ENCODE data around the gene BNIP1. TPM values are rescaled to one million over a fixed set of nuclear protein-coding genes. Genes with fewer than 3 reads are reported as not detected.
"Not testable (repeated sequence)": the region's sequence is repeated elsewhere in the genome, so short reads cannot be mapped to it uniquely, and the experiment has no call there.

Gene BNIP1
- total RNA-seq, 4 donors from 2014 or later: 6.1 to 11.5 (median 6.8) TPM

- Histone ChIP-seq H3K4me1 (no peaks in the 10 kb centered on the region), H3K36me3 (peaks cover 0 to 97% of the 10 kb centered on the region in 2 donors), H3K27ac (no peak overlapping the region), H3K9me3 (no peaks in the 10 kb centered on the region), H3K27me3 (no peaks in the 10 kb centered on the region), H3K4me3 (no peak overlapping the region)
- 82 to 87% methylated on average over 2 to 5 of the region's 5 CpGs for WGBS, 2 donors (ENCODE audit: low coverage in 1 of 2)
- no peak for ATAC-seq
- TF ChIP-seq POLR2A (IDR thresholded peaks at IDR 0.05): no peak
- TF ChIP-seq POLR2AphosphoS5 (IDR thresholded peaks at IDR 0.05): no peak
- TF ChIP-seq EP300 (IDR thresholded peaks at IDR 0.05): no peak
- no peak for TF ChIP-seq CTCF (IDR thresholded peaks at IDR 0.05)
Measured at GRCh38 chr5:173152547-173152946, 8.2 kb downstream of the BNIP1 start.

- Histone ChIP-seq H3K27ac (no peak overlapping the region), H3K9me3 (no peaks in the 10 kb centered on the region), H3K4me3 (no peak overlapping the region), H3K36me3 (peaks cover 0 to 100% of the 10 kb centered on the region in 2 donors), H3K4me1 (no peaks in the 10 kb centered on the region), H3K27me3 (no peaks in the 10 kb centered on the region)
- TF ChIP-seq EP300 (IDR thresholded peaks at IDR 0.05): no peak
- TF ChIP-seq POLR2A (IDR thresholded peaks at IDR 0.05): no peak
- no peak for TF ChIP-seq CTCF (IDR thresholded peaks at IDR 0.05)
- no peak for TF ChIP-seq POLR2AphosphoS5 (IDR thresholded peaks at IDR 0.05)
- WGBS, 2 donors (ENCODE audit: low coverage in 1 of 2): 81 to 90% methylated on average over 7 of the region's 7 CpGs
- no peak for ATAC-seq
Measured at GRCh38 chr5:173153842-173154241, 9.5 kb downstream of the BNIP1 start.

- H3K9me3 ChIP-seq, H3K4me3 ChIP-seq, H3K4me1 ChIP-seq, ATAC-seq, H3K27me3 ChIP-seq, H3K27ac ChIP-seq: not testable (repeated sequence)
- peaks cover 0 to 100% of the 10 kb centered on the region in 2 donors for H3K36me3 ChIP-seq
- 100% methylated on average over 4 of the region's 5 CpGs; no CpG with 5 or more reads in 1 of the 2 donors for WGBS, 2 donors (ENCODE audit: low coverage in 1 of 2)
Measured at GRCh38 chr5:173154619-173155018, 10.3 kb downstream of the BNIP1 start.

GRCh38 chr5:173155912-173156311, 11.6 kb downstream of the BNIP1 start:
- H3K9me3 ChIP-seq: no peaks in the 10 kb centered on the region
- ATAC-seq: no peak
- no peaks in the 10 kb centered on the region for H3K27me3 ChIP-seq
- WGBS, 2 donors (ENCODE audit: low coverage in 1 of 2): 51% methylated on average over 2 of the region's 2 CpGs; no CpG with 5 or more reads in 1 of the 2 donors
- peaks cover 0 to 100% of the 10 kb centered on the region in 2 donors for H3K36me3 ChIP-seq
- no peak overlapping the region for H3K4me3 ChIP-seq
- no peaks in the 10 kb centered on the region for H3K4me1 ChIP-seq
- no peak overlapping the region for H3K27ac ChIP-seq
- TF ChIP-seq POLR2AphosphoS5 (IDR thresholded peaks at IDR 0.05): no peak

- Histone ChIP-seq H3K36me3 (peaks cover 0 to 100% of the 10 kb centered on the region in 2 donors), H3K4me1 (no peaks in the 10 kb centered on the region), H3K27ac (no peak overlapping the region), H3K27me3 (no peaks in the 10 kb centered on the region), H3K9me3 (no peaks in the 10 kb centered on the region), H3K4me3 (no peak overlapping the region)
- ATAC-seq: no peak
- 43 to 98% methylated on average over 1 to 6 of the region's 8 CpGs for WGBS, 2 donors (ENCODE audit: low coverage in 1 of 2)
- TF ChIP-seq POLR2AphosphoS5 (IDR thresholded peaks at IDR 0.05) (no peak), CTCF (IDR thresholded peaks at IDR 0.05) (no peak), EP300 (IDR thresholded peaks at IDR 0.05) (no peak), POLR2A (IDR thresholded peaks at IDR 0.05) (no peak)
Measured at GRCh38 chr5:173158366-173158765, 14.0 kb downstream of the BNIP1 start.

GRCh38 chr5:173159256-173159655, 14.9 kb downstream of the BNIP1 start:
- Histone ChIP-seq H3K27ac (no peak overlapping the region), H3K4me1 (no peaks in the 10 kb centered on the region), H3K9me3 (no peaks in the 10 kb centered on the region), H3K36me3 (peaks cover 0 to 100% of the 10 kb centered on the region in 2 donors), H3K27me3 (no peaks in the 10 kb centered on the region), H3K4me3 (no peak overlapping the region)
- ATAC-seq: no peak
- TF ChIP-seq EP300 (IDR thresholded peaks at IDR 0.05): no peak
- TF ChIP-seq POLR2AphosphoS5 (IDR thresholded peaks at IDR 0.05): no peak
- no peak for TF ChIP-seq POLR2A (IDR thresholded peaks at IDR 0.05)
- TF ChIP-seq CTCF (IDR thresholded peaks at IDR 0.05): no peak
- WGBS, 2 donors (ENCODE audit: low coverage in 1 of 2): 97% methylated on average over 3 of the region's 3 CpGs

Data from gastroesophageal sphincter (tissue), 4 donors.